MV-4-11 (cell line): ENCODE measurements around the gene XAB2.

Experiments
- DNase-seq: peaks from one replicate; lab custom pipeline; 2025; lab: John Stamatoyannopoulos, UW

Gene XAB2

DNA sequence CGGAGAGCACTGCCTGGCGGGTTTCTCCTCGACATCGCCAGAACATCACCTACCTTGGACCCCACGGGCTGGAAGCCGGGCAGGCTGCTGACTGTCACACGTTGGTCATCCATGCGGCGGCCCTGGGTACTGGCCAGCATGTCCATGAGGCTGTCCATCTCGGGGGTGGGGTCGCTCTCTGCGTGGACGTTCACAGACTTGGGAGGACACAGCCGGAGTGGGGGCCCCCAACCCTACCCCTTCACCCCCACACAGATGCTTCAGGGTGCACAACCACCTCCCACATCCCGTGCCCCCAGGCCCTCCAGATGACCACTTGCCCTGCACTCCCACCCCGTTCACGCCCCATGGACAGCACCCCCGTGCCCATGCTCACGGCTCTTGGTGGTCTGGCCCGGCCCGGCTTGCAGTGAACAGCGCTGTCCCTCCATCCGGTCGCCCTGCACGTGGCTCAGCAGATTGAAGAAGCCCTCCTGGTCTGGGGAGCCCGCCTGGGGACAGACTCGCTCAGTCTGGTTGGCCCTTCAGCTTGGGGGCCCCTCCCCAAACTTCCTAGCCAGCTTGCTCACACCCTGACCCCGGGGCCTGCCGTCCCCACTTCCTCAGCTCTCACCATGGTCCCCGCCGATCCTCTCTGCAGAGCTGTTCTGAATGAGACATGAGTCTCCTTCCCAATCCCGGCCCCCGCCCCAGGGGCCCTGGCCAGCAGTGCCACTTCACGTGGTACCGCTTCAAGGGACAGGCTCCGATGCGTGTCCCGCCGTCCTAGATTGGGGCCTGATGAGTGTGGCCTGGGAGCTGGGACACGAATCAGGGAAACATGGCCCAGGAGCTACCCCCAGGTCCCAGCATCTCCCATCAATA is 3.2 kb upstream of the XAB2 start:
- no peak for DNase-seq

DNA sequence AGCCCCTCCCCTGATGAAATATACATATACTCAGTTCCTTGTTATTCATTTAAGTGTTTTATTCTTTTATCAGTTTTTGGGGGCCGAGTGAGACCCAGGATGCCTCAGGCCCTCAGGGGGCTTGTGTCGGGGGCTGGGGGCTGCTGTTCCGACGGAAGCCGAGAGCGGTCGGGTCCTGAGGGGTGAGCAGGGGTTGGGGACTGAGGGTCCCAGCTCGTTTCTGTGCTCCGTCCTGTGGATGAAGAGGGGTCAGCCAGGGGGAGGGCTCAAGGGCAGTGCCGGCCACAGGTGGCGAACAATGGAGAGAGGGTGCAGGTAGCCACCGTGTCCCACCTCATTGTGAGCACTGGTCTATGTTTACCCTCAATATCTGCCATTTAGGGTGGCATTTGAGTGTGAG is 2.2 kb upstream of the XAB2 start:
- DNase-seq = no peak

DNA sequence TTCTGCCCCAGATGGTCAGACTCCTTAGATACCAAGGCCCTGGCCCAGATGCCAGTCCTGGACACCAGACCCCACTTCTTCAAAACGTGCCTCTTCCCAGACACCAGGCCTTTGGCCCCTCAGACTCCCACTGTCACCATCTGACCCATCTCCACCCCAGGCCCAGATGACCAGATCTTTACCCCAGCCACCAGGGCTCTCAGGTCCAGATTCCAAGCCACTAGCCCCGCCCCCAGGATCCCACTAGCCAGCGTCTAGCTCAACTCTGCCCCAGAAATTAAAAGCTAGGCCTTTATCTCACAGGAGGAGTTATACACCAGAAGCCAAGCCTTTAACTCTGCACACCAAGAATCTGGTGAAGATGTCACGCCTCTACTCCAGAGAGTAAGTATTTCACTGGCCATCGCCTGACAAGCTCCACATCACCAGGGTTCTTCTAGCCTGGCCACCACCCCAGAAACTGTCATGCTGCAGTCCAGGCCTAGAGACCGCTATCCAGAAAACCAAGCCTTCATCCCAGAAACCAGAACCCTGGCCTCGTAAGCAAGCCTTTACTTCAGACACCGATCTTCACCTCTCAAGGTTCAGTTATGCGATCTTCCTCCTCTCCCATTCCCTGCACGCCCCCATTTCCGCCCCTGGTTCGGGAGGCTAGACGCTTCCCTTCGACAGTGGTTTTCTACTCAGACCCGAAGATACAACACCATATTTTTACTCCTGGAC is 595 bp downstream of the XAB2 start:
- no peak for DNase-seq

DNA sequence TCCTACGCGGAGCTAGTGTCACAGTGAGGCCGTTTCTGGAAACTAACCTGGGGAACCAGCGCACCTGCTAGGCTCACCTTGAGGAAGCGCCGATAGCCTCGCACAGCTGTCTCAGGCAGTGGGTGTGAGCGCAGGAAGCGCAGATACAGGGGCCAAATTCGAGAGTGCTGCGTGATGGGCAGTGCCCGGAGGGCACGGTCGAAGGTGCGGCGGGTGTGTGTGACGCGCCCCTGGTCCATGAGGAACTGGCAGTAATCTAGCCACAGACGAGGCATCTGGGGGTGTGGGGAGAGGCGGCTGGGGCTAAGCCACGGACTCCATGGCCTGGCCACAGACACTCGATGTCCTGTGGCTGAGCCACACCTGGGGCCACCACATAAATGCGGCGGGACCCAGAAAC is 2.2 kb downstream of the XAB2 start:
- no peak for DNase-seq

DNA sequence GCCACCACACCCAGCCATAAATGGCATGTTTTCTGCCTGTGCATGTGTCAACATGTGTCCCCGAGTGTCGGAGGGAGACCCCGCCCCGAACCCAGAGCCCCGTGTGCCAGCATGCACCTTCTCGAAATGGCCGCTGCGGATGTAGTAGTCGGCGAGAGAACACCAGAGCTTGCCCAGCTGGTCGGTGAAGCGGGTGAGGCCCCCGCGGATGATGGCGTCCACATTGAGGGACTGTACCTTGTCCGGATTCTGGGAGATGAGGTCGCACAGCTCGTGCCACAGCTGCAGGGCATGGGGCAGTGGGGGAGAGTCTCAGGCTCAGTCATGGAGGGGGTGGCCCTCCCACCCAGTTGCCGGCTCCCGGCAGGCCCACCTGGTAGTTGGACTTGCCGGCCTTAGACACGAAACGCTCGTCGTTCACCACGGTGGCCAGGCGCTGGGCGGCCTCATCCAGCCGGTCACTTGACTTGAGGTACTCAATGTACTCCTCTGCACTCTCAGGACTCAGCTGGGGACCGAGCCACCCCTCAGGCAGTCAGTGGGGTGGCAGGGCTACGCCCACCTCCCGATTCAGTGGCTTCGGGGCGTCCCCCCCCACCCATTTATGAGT is 3.5 kb downstream of the XAB2 start:
- DNase-seq = no peak

DNA sequence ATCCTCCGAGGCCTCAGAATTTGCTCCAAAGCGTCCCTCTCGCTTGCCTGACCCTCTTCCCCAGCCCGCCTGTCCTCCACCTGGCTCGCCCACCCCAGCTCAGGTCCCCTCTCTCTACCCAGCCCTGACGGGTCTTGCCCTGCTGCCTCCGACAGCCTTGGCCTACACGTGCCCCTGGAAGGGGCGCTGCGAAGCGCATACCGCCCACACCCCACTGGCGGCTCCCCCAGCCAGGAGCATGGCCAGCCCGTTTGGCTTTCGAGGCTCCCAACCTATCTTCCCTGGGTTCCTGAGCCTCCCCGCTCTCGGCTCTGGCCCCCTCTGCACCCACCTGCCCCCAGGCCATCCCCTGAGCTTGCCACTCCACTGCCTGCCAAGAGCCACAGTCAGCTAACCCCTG is 4.5 kb downstream of the XAB2 start:
- no peak for DNase-seq

DNA sequence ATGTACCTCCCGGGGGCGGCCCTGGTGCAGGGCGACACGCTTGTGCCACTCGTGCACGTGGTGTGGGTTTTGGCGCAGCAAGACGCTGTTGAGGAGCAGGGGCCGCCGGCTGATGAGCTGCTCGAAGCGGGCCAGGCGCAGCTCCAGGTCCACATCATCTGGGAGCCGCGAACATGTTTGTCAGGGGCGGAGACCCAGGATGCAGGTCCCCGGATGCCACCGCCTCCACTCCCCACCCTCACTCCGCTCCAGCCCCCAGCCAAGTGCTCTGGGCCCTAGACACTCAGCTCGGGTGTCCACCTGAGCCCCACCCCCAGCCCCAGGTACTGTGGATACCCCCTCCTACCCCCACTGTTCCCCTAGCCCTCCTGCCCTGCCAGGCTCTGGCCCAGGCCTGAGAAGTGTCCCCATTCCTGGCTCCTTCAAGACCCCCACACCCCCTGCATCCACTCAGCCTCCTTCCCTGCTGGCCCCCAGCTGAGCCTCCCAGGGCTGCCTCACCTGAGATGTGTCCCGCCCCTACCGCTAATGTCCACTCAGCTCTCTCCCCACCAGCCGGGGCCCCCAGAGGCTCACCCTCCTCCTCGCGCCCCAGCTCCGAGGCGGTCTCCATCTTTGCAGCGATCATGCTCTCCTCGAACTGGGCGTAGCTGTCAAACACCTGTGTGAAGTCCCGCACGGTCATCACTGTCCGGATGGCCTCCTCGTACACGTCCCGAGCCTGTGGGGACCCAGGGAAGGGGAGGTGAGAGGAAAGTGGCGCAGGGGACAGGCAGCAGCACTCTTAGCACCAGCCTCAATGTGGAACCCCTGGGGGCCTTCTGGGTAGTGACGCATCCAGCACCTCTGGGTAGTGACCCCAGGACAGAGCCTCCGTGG is 5.4 kb downstream of the XAB2 start:
- DNase-seq = no peak

DNA sequence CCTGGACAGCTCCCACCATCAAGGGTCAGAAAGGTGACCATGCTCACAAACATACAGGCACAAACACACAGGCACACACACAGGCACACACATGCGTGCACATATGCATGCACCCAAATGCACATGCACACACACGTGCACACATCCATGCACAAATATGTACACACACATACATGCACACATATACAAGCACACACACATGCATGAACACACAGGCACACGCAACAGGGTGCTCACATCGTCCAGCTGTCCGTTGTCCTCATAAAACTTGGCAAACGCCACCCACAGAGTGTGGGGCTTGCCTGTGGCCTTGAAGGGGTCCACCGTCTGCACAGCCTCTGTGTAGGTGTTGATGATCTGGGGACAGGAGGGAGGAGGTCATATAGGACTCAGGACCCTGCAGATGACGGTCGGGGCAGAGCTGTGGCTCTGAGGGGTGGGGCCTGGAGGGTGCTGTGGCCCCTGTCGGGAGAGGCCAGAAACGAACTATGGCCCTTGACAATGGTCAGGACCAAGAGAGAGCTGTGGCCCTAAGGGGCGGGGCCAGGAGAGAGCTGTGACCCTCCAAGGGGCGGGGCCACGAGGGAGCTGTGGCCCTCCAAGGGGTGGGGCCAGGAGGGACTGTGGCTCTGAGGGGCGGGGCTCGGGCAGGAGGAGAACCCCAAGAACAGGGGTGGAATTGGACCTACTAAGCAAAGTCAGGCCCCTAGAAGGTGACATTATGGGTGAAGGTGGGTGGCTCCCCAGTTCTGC is 6.2 kb downstream of the XAB2 start:
- DNase-seq = no peak

DNA sequence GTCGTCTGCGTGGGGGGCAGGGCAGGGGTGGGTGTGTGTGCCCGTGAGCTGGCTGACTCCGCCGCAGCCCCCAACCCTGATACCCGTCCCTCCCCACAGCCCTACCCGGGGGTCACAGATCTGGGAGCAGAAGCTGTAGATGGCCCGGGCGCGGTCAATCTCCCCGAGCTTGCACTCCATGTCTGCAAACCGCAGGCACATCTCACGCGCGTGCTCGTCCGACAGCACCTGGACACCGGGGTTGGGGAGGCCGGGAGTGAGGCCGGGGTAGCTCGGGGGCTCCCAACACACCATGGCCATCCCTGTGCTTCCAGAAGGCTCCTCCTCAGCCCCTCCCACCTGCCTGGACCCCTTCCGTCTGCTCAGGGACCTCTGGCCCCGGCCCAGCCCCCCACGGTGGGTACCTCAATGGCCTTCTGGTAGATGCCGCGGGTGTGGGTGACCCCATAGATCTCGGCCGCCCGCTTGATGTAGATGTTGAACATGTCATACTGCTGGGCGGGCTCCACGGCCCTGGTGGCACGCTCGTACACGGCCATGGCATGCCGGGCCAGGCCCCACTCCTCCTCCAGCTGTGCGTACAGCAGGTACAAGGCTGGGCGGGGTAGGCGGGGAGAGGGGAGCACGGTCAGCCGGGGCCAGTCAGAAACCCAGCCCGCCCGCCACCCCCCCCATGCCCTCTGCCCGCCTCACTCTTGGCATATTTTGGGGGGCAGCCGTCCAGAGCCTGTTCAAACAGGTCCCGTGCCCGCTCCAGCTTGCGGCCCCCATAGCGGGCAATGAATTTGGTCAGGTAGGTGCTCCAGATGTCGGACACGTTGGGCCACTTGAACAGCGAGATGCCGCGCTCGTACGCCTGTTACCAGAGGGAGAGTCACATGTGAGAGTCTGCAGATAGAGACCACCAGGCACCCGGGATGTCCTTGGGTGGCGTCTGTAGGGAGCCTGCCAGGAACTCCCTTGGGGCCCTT is 8.6 kb downstream of the XAB2 start:
- DNase-seq = no peak

DNA sequence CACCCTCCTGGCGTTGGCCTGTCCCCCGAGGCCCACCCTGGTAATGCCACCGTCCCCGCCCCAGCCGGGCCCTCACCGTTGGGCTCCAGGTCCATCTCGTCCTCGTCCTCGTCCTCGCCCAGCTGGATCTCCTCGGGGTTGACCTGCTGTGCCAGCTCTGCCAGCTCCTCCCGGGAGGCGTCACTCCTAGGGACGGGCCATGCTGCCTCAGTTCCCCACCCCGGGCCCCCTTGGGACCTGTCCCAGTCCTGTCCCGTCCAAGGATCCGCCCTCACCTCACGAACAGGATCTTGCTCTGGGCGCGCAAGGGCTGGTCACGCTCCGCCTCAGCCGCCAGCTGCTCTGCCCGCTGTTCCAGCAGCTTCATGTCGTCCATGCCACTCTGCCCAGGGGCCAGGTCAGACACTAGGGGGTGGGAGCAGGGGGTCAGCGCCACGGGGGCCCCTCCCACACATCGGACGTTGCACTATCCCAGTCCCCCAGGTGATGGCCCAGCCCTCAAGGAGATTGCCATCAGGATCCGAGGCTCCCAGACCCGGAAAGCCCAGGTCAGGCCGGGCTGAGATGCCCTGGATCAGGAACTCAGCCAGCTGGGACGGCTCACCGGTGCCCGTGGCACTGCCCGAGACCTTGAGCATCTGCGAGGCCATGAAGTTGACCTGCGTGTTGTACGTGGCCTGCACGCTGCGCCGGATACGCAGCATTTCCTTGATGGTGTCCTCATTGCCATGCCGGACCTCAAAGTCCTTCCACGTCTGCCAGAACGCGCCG is 9.5 kb downstream of the XAB2 start:
- no peak for DNase-seq

DNA sequence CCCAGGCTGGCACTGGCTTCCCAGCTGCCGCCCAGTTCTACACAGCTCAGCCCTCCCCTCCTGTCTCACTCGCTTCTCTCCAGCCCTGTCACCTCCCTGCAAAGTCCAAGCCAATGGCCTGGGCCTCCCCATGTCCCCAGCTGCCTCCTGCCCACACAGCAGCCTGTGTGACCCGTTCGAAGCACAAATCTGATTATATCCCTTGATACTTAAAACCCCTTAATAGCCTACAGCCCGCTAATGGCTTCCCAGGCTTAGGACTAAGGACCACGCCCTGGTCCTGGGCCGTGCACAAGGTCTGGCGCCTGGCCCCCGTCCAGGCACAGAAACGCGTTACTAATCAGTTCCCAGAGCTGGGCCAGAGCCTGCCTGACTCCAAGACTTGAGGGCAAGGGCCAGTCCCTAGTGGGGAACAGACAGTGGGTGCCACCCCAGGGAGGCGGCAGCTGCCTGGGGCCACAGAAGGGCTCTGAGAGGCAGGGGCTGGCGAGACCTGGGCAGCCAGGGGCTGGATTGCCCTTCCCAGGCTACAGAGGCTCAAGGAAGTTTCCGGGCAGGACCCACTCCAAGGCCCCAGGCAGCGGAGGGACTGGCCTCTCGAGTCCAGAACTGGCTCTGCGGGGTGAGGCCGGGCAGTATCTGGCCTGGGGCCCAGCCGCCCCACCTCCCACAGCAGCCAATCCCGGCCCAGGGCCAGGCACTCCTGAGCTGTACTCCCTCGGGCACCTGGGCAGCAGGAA is 10.4 kb downstream of the XAB2 start:
- DNase-seq = no peak

DNA sequence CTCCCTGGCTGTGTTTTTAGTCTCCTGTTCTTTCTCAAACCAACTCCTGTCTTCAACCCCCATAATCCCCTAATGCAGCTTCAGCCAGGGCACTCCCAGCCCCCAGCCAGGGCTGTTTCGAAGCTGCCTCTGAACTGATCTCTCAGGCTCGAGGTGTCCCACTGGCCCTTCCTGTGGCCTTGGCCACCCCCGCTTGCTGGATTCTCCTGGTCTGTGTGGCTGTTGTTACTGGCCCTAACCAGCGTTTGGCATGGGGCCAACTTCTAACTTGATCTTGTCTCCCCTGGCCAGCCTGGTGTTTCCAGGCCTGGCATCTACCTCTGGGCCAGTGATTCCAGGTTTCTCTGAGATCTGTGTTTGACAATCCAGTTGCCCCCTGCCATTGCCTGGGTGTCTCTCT is 11.0 kb downstream of the XAB2 start:
- no peak for DNase-seq

DNA sequence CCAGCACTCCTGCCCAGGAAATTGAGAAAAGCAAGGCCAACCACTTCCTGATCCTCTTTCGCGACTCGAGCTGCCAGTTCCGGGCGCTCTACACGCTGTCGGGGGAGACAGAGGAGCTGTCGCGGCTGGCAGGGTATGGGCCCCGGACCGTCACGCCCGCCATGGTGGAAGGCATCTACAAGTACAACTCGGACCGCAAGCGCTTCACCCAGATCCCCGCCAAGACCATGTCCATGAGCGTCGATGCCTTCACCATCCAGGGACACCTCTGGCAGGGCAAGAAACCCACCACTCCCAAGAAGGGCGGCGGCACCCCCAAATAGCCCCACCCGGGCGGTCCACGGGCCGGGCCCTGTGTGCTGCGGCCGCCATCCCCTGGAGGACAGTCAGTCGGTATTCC is 11.6 kb downstream of the XAB2 start:
- no peak for DNase-seq

DNA sequence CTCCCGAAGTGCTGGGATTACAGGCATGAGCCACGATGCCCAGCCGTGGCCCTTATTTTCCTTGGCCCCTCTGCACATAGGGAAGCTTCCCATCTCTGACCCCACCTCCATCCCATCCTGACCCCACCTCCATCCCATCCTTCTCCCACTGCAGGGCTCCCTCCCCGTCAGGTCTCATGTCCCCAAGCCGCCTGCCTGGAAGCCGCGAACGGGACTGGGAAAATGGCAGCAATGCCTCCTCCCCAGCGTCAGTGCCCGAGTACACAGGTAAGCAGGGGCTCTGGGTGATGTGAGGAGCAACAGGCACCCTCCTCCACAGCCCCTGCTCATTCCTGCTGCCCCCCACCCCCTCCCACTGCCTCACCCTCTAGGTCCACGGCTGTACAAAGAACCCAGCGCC is 12.2 kb downstream of the XAB2 start:
- no peak for DNase-seq

DNA sequence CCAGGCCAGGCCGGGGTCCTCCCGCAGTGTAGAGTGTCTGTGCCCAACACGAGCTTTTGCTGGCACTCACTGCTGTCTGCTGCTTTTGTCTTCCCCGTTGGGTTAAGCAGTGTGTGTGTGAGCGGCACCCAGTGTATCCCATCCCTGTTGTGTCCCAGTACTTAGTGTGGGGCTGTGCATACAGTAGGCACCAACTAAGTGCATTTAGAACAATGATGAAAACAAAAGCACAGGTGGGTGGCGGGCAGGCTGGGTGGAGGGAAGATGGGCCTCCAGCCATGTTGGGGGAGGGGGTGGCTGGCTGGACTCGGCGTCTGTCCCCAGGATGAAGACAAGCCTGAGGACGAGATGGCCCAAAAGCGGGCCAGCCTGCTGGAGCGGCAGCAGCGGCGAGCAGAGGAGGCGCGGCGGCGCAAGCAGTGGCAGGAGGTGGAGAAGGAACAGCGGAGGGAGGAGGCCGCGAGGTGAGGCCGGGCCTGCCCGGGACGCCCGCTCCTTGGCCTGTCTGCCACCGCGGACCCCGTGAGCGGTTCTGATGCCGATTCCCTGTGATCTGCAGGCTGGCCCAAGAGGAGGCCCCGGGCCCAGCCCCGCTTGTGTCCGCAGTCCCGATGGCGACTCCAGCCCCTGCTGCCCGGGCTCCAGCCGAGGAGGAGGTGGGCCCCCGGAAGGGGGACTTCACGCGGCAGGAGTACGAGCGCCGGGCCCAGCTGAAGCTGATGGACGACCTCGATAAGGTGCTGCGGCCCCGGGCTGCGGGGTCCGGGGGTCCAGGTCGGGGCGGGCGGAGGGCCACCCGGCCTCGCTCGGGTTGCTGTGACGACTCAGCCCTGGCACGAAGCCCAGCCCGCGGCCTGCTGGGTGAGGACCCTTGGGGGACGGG is 14.2 kb downstream of the XAB2 start:
- DNase-seq = no peak

DNA sequence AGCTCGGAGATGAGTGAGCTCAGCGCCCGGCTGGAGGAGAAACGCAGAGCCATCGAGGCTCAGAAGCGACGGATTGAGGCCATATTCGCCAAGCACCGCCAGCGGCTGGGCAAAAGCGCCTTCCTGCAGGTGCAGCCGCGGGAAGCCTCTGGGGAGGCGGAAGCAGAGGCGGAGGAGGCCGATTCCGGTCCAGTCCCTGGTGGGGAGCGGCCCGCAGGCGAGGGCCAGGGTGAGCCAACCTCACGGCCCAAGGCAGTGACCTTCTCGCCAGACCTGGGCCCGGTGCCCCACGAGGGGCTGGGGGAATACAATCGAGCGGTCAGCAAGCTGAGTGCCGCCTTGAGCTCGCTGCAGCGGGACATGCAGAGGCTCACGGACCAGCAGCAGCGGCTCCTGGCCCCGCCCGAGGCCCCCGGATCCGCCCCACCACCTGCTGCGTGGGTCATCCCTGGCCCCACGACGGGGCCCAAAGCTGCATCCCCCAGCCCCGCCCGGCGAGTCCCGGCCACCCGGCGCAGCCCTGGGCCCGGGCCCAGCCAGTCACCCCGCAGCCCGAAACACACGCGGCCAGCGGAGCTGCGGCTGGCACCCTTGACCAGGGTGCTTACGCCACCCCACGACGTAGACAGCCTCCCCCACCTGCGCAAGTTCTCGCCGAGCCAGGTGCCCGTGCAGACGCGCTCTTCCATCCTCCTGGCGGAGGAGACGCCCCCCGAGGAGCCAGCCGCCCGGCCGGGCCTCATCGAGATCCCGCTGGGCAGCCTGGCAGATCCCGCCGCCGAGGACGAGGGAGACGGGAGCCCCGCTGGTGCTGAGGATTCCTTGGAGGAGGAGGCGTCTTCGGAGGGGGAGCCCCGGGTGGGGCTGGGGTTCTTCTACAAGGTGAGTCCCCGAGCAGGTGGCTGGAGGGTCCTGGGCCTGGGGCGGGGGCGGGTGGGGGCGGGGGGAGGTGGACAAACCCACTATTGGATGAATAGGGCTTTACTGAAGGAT is 16.8 kb downstream of the XAB2 start:
- no peak for DNase-seq
